Kidney epithelial cell (primary cell): ENCODE results near the gene LCK. TPM values are rescaled to one million over a fixed set of nuclear protein-coding genes. Genes with fewer than 3 reads are reported as not detected.

ENCODE experiments used
- DNase-seq: peaks from one replicate; pipeline ENCODE4 v3.0.0-alpha.2; 2010; ENCODE audit warnings: low read depth
- H3K27me3 ChIP-seq: 2 replicates; pipeline ENCODE4 v1.6.0; 2011; ENCODE audit warnings: low read length; ENCODE audit not compliant: control insufficient read depth, insufficient read depth
- H3K36me3 ChIP-seq: 2 replicates; pipeline ENCODE4 v1.5.1; 2011; ENCODE audit warnings: low read length; ENCODE audit not compliant: control insufficient read depth, insufficient read depth
- H3K4me3 ChIP-seq: 2 replicates; pipeline ENCODE4 v1.5.1; 2011; ENCODE audit warnings: low read depth, mild to moderate bottlenecking, control low read depth, low read length
- CTCF ChIP-seq: IDR thresholded peaks from 2 replicates; pipeline ENCODE4 v1.5.1; 2011; ENCODE audit warnings: mild to moderate bottlenecking, moderate library complexity, low read length, control low read depth, inconsistent platforms; ENCODE audit not compliant: insufficient read depth, poor library complexity, severe bottlenecking
- total RNA-seq: library from RNA; depleted of rRNA; stranded (reverse); fragments of >200 nt; gene quantifications from 2 replicates; pipeline ENCODE4 v1.2.3, GENCODE V29; 2015

The LCK gene
- 6.2 and 10.3 TPM in 2 replicates for total RNA-seq

DNA sequence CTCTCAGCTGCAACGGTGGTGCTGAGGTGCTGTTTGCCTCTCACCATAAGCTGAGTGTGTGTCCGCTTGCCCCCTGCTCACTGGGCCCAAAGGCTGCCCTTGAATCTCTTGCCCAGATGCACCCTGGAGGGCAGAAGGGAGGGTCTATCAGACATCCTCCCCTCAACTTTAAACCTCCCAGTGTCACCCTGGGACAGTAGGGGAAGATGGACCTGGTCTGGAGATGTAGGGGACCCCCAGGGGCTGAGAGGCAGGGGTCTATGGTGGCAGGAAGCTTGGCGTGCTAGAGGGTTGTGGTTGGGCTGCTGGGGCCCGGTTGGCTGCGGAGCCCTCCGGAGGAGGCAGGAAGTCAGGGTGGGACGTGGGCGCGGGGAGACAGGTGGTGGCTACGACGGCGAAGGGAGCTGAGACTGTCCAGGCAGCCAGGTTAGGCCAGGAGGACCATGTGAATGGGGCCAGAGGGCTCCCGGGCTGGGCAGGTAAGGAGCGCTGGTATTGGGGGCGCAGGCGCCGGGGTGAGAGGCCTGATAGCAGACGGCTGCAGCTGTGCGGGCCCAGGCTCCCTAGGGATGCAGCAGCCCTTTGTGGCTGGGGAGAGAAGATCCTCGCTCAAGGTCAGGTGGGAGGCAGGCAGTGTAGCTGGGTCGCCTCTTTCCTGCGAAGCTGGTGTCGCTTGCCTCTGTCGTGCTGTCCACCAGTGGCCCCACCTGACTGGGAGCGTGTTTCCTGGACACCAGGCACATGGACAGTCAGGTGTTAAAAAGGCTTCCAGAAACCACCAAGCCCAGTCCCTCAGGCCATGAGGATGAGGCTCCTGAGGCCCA lies at the start of gene LCK:
Gene LCK (plus strand): TSS at position 373 of the 824 bp plus-strand sequence. CDS start 23,065 bp downstream, outside the sequence.
- no peak for TF ChIP-seq CTCF
- no peaks in the 10 kb centered on the region for H3K36me3 ChIP-seq
- no peak for DNase-seq
- H3K4me3 ChIP-seq: no peak within 1 kb of the TSS
- no peaks in the 10 kb centered on the region for H3K27me3 ChIP-seq

DNA sequence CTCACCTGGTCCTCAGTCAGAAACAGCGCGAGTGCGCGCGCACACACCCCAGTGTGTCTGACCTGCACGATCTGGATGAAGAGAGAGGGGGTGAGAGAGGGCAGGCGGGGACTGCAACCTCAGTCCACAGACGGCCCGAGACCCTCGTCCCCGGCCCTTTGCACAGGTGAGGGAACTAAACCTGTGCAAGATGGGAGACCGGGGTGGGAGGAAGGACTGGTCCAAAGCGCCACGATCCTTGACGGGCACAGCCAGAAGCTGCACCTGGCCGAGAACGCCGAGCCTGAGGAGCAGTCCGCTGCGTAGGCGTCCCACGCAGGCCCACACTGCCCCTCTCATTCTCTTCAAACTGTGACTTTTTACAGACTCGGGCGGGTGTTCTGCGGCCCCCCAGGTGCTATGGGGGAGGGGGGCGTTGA lies 46.1 kb upstream of the LCK start:
- no peak for TF ChIP-seq CTCF
- H3K36me3 ChIP-seq: no peaks in the 10 kb centered on the region
- no peaks in the 10 kb centered on the region for H3K27me3 ChIP-seq
- peak overlapping the region; percentile 72 for H3K4me3 ChIP-seq
- DNase-seq: no peak

DNA sequence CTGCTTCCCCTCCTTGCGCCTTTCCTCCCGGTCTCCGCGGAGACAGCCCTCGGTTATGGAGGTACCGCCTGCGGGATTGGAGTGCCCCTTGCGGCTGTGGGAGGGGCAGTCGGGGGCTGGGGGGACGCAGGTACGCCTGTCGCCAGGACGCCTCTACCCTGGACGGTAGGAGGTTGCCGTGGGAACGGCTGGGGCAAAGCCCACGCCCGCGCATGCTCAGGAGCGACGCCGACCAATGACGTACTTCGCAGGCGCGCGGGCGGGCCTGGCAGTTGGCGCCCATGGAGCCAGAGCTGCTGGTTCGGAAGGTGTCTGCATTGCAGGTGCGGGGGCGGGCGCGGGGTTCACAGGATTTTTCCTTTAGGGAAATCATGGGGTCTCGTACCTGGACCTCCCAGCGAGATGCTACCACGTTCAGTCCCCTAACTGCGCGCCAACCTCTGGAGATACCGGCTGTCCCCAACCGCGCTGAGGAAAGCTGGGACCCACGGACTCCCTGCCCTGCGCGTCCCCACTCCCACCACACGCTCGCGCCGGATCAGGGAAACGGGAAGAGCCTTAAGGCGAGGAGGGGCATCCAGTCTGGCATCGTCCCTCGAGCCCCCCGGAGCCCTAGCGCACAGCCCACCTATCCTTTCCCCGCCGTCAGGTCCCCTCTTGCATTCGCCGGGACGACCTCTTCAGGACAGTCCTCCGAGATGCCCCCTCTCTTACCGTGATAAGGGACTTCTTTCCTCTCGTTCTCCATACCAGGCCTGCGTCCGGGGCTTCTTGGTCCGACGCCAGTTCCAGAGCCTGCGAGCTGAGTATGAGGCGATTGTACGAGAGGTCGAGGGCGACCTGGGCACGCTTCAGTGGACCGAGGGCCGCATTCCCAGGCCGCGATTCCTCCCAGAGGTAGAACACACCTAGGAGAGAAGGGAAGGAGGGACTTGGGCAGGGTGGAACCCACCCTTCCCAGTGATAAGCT lies 45.4 kb upstream of the LCK start, which contains the start of gene IQCC:
Gene IQCC (plus strand): TSS at position 271 of the 970 bp plus-strand sequence. CDS start 11 bp downstream, at position 282.
- no peaks in the 10 kb centered on the region for H3K36me3 ChIP-seq
- no peak for TF ChIP-seq CTCF
- peak; percentile 34 for DNase-seq
- H3K4me3 ChIP-seq: peak within 1 kb of the TSS; percentile 72
- H3K27me3 ChIP-seq: no peaks in the 10 kb centered on the region

GRCh38 chr1:32208469-32208868 lies 42.6 kb upstream of the LCK start:
- TF ChIP-seq CTCF: no peak
- no peaks in the 10 kb centered on the region for H3K27me3 ChIP-seq

GRCh38 chr1:32208891-32209328 lies 42.2 kb upstream of the LCK start, which contains the start of gene DCDC2B:
Gene DCDC2B (plus strand): TSS chr1:32209089. CDS start chr1:32209094, 5 bp downstream.
- DNase-seq: peak; percentile 65
- TF ChIP-seq CTCF: no peak
- no peaks in the 10 kb centered on the region for H3K27me3 ChIP-seq
- no peaks in the 10 kb centered on the region for H3K36me3 ChIP-seq
- no peak within 1 kb of the TSS for H3K4me3 ChIP-seq

More at GRCh38 chr1:32208469-32208868, 42.6 kb upstream of the LCK start:
- no peaks in the 10 kb centered on the region for H3K36me3 ChIP-seq
- H3K4me3 ChIP-seq: no peak overlapping the region
- DNase-seq: no peak
